HepG2 (cell line): ENCODE data around the gene ARHGAP22. TPM values are rescaled to one million over a fixed set of nuclear protein-coding genes. Genes with fewer than 3 reads are reported as not detected.

Experiments used
- ATAC-seq: fragments of 200-7000 bp; cut with Tn5 transposase; 3 replicates; pipeline ENCODE4 v1.9.1; 2020; ENCODE audit warnings: mild to moderate bottlenecking, moderate library complexity
- BruUV-seq: library from RNA; stranded (reverse); fragments of 400-500 nt; replicated peaks from 2 replicates; lab custom pipeline; 2021; lab: Mats Ljungman, UMichigan
- CTCF ChIA-PET: fragments of 300-600 bp; formaldehyde crosslinking; extraction: SDS; loops from one replicate; lab custom pipeline; 2021; ENCODE audit warnings: low total read pairs, inconsistent platforms, low intra/inter-chr PET ratio; lab: Yijun Ruan, JAX
- POLR2A ChIA-PET: fragments of 350-600 bp; sonication (Branson Sonifier 250); formaldehyde crosslinking; loops from one replicate; lab custom pipeline; 2020; ENCODE audit warnings: antibody characterized with exemption, inconsistent platforms; lab: Yijun Ruan, JAX
- DNase-seq: peaks from one replicate; pipeline ENCODE4 v3.0.0-alpha.2; 2015; ENCODE audit warnings: low spot score
- FAIRE-seq: peaks from 3 replicates; lab custom pipeline; 2011; peaks lifted over from hg19 to GRCh38; lab: Jason Lieb, UNC
- H2AFZ ChIP-seq: one replicate; pipeline ENCODE4 v1.6.1; 2011; ENCODE audit warnings: low read length, inconsistent platforms
- H3K27ac ChIP-seq: fragments of 300-600 bp; 3 replicates; pipeline ENCODE4 v1.8.0; 2011; ENCODE audit warnings: mixed run types, mild to moderate bottlenecking, mixed read lengths, low read length, inconsistent platforms; ENCODE audit not compliant: insufficient read depth; ENCODE audit errors: extremely low read length
- H3K27me3 ChIP-seq, 2 experiments: fragments of 200-600 bp in 1 of 2; 2 replicates in 1 of 2; 3 replicates in 1 of 2; pipeline versions ENCODE4 v1.6.0 to v1.8.0; 2011; ENCODE audit warnings: low read length in 2 of 2, mild to moderate bottlenecking in 2 of 2, moderate library complexity in 2 of 2, inconsistent platforms in 1 of 2; ENCODE audit not compliant: insufficient read depth in 2 of 2, control insufficient read depth in 1 of 2
- H3K36me3 ChIP-seq, 2 experiments: fragments of 200-600 bp in 1 of 2; replicated peaks in 1 of 2; 2 replicates in 1 of 2; 3 replicates in 1 of 2; pipeline versions ENCODE4 v1.5.1 to v1.8.0; 2011; ENCODE audit warnings: low read length in 2 of 2, inconsistent platforms in 1 of 2; ENCODE audit not compliant: insufficient read depth in 2 of 2, control insufficient read depth in 1 of 2
- H3K4me1 ChIP-seq: 2 replicates; pipeline ENCODE4 v1.5.1; 2012; ENCODE audit warnings: low read length, inconsistent platforms; ENCODE audit not compliant: insufficient read depth
- H3K4me2 ChIP-seq: 2 replicates; pipeline ENCODE4 v1.6.0; 2011; ENCODE audit warnings: low read depth, low read length, inconsistent platforms
- H3K4me3 ChIP-seq, 3 experiments: fragments of 200-600 bp in 1 of 3; sonication (generic), shearing (Covaris generic) in 1 of 3; replicated peaks in 1 of 3; 2 replicates each; pipeline ENCODE4 v1.5.1; 2011 to 2016; ENCODE audit warnings: low read length in 3 of 3, inconsistent platforms in 2 of 3, low read depth in 2 of 3, mild to moderate bottlenecking in 2 of 3, control low read depth in 1 of 3, mixed read lengths in 1 of 3; ENCODE audit not compliant: insufficient read depth in 1 of 3
- H3K79me2 ChIP-seq: one replicate; pipeline ENCODE4 v1.6.1; 2011; ENCODE audit warnings: low read length, inconsistent platforms; ENCODE audit not compliant: insufficient read depth
- H3K9ac ChIP-seq: 2 replicates; pipeline ENCODE4 v1.6.0; 2011; ENCODE audit warnings: mild to moderate bottlenecking, low read depth, low read length, inconsistent platforms; ENCODE audit not compliant: insufficient read depth
- H3K9me3 ChIP-seq: 2 replicates; pipeline ENCODE4 v1.5.1; 2012; ENCODE audit warnings: mild to moderate bottlenecking, low read length
- H4K20me1 ChIP-seq: 2 replicates; pipeline ENCODE4 v1.6.0; 2011; ENCODE audit warnings: inconsistent platforms, mild to moderate bottlenecking, low read length, moderate library complexity; ENCODE audit not compliant: insufficient read depth
- FOXC1 ChIP-seq: sonication (generic); formaldehyde crosslinking; IDR thresholded peaks from 2 replicates; pipeline ENCODE4 v1.8.0; 2022; ENCODE audit warnings: mild to moderate bottlenecking, missing genetic modification reagents, borderline replicate concordance
- ISL2 ChIP-seq: sonication (generic); formaldehyde crosslinking; IDR thresholded peaks from 2 replicates; pipeline ENCODE4 v1.5.0; 2020; ENCODE audit warnings: missing genetic modification reagents
- SALL2 ChIP-seq: sonication (generic); formaldehyde crosslinking; IDR thresholded peaks from 2 replicates; pipeline ENCODE4 v1.8.1; 2023; ENCODE audit warnings: mild to moderate bottlenecking, missing genetic modification reagents, inconsistent platforms
- TRIM24 ChIP-seq: sonication (generic); formaldehyde crosslinking; IDR thresholded peaks from 2 replicates; pipeline ENCODE4 v1.8.0; 2022; ENCODE audit warnings: mild to moderate bottlenecking, missing genetic modification reagents
- ZKSCAN1 ChIP-seq: fragments of 150-350 bp; IDR thresholded peaks from 2 replicates; pipeline ENCODE4 v1.6.1; 2014; ENCODE audit warnings: low read length
- ZNF615 ChIP-seq: sonication (generic); formaldehyde crosslinking; IDR thresholded peaks from 2 replicates; pipeline ENCODE4 v1.5.0; 2020; ENCODE audit warnings: mild to moderate bottlenecking, missing genetic modification reagents, borderline replicate concordance
- WGBS: methylation state at CpG from one replicate; pipeline ENCODE4 v1.1.6; 2017; ENCODE audit warnings: low lambda C conversion rate; 5-methylcytosine and 5-hydroxymethylcytosine counted together
- in situ Hi-C: cut with HindIII; loops from 2 replicates; pipeline ENCODE4 v1.10.0; 2017; ENCODE audit warnings: low pct_unique_long_range_greater_than_20kb; ENCODE audit not compliant: extremely low pct_ligation_motif_present
- intact Hi-C: fragments of 100-400 bp; cut with micrococcal nuclease; formaldehyde crosslinking; loops from one replicate; pipeline ENCODE4 v1.10.0; 2022; ENCODE audit not compliant: unreplicated experiment
- polyA plus RNA-seq, 8 experiments: library from polyadenylated mRNA; depleted of rRNA in 3 of 8; stranded (reverse) in 7 of 8; unstranded in 1 of 8; fragments of >200 nt; fragmentation: Illumina TruSeq in 4 of 8; extraction: Trizol in 4 of 8; gene quantifications; 2 replicates each; pipeline versions ENCODE4 v1.2.1 to v1.2.3, GENCODE V29; 2011 to 2016; ENCODE audit warnings: low read depth in 4 of 8, missing spikeins in 1 of 8, mixed read lengths in 1 of 8; ENCODE audit not compliant: insufficient read depth in 1 of 8
- total RNA-seq, 5 experiments: library from RNA; depleted of rRNA; stranded (reverse); fragments of >200 nt; fragmentation: Illumina TruSeq; extraction: Trizol; gene quantifications; 2 replicates each; pipeline ENCODE4 v1.2.3, GENCODE V29; 2016; ENCODE audit warnings: low read depth in 1 of 5
- TF ChIP-seq, protein P1 (sequence below): sonication (generic); formaldehyde crosslinking; conservative IDR thresholded peaks from 2 replicates; pipeline ENCODE4 v1.4.0; 2020; ENCODE audit warnings: missing genetic modification reagents
- TF ChIP-seq, protein P2 (sequence below): sonication (generic); formaldehyde crosslinking; IDR thresholded peaks from 2 replicates; pipeline ENCODE4 v1.8.1; 2023; ENCODE audit warnings: missing genetic modification reagents, inconsistent platforms, borderline replicate concordance

Gene ARHGAP22
- total and polyA plus RNA-seq, 2 of the 13 experiments (the other 11 are each of a cell fraction or from before 2014, with no cell fraction given) = 0.08 to 0.38 TPM

DNA sequence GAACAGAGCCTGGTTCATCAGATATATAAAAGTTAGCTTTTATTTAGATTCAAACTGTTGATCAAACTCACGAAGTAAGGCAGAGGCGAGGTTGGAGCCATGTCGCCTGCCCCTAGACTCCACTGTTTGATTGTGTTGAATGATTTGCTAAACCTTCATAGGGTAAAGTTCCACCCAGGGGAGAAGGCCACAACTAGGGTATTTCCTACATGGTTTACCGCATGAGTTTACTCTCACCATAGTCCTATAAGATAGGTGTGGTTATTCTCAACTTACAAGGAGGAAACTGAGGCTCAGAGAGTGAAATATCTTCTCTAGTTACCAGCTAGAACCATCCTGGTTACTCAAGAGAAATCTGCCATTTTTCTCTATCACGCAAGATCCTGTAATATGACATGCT lies 31.8 kb downstream of the ARHGAP22 start:
- no TSS peak for BruUV-seq
- FAIRE-seq (no peak), DNase-seq (no peak), ATAC-seq (no peak)
- H3K4me1 ChIP-seq = no peaks in the 10 kb centered on the region
- no peaks in the 10 kb centered on the region for H3K36me3 ChIP-seq
- H2AFZ ChIP-seq = no peak overlapping the region
- in situ Hi-C loops = no loop called here
- H3K27me3 ChIP-seq = peaks cover 0 to 9% of the 10 kb centered on the region in 2 experiments; a peak in 3 of 5 replicates
- ChIA-PET POLR2A (no interaction called here), CTCF (no interaction called here)
- no peaks in the 10 kb centered on the region for H4K20me1 ChIP-seq
- H3K9ac ChIP-seq = no peak overlapping the region
- 33% methylated on average over 5 of the region's 5 CpGs for WGBS
- intact Hi-C loops = no loop called here
- no peak overlapping the region for H3K27ac ChIP-seq
- H3K79me2 ChIP-seq = no peaks in the 10 kb centered on the region
- no peak overlapping the region for H3K4me2 ChIP-seq
- TF ChIP-seq SALL2 (CRISPR knock-in tag) = no peak
- TF ChIP-seq TRIM24 (CRISPR knock-in tag) = no peak
- TF ChIP-seq, protein P1, sequence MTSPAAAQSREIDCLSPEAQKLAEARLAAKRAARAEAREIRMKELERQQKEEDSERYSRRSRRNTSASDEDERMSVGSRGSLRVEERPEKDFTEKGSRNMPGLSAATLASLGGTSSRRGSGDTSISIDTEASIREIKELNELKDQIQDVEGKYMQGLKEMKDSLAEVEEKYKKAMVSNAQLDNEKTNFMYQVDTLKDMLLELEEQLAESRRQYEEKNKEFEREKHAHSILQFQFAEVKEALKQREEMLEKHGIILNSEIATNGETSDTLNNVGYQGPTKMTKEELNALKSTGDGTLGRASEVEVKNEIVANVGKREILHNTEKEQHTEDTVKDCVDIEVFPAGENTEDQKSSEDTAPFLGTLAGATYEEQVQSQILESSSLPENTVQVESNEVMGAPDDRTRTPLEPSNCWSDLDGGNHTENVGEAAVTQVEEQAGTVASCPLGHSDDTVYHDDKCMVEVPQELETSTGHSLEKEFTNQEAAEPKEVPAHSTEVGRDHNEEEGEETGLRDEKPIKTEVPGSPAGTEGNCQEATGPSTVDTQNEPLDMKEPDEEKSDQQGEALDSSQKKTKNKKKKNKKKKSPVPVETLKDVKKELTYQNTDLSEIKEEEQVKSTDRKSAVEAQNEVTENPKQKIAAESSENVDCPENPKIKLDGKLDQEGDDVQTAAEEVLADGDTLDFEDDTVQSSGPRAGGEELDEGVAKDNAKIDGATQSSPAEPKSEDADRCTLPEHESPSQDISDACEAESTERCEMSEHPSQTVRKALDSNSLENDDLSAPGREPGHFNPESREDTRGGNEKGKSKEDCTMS (CRISPR knock-in tag) = no peak
- TF ChIP-seq, protein P2, sequence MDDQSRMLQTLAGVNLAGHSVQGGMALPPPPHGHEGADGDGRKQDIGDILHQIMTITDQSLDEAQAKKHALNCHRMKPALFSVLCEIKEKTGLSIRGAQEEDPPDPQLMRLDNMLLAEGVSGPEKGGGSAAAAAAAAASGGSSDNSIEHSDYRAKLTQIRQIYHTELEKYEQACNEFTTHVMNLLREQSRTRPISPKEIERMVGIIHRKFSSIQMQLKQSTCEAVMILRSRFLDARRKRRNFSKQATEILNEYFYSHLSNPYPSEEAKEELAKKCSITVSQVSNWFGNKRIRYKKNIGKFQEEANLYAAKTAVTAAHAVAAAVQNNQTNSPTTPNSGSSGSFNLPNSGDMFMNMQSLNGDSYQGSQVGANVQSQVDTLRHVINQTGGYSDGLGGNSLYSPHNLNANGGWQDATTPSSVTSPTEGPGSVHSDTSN (CRISPR knock-in tag) = no peak
- TF ChIP-seq ZNF615 = no peak
- no peak for TF ChIP-seq FOXC1 (CRISPR knock-in tag)
- TF ChIP-seq ISL2 (CRISPR knock-in tag) = no peak
- TF ChIP-seq ZKSCAN1 = no peak
- no peaks in the 10 kb centered on the region for H3K9me3 ChIP-seq
- H3K4me3 ChIP-seq = no peak overlapping the region
